ENCODE measurements around the gene RNU6-1.

Gene RNU6-1

GRCh38 chr15:67815036-67815592, 24.7 kb downstream of the RNU6-1 start:
- DNase-seq (ENCODE audit: low read depth), result no peak
- H3K4me3 ChIP-seq (ENCODE audit: low read depth, low read length), result no peak overlapping the region
- no peak for TF ChIP-seq CTCF (IDR thresholded peaks at IDR 0.05; ENCODE audit: control insufficient read depth, extremely low read depth, insufficient read depth)

- H3K4me3 ChIP-seq (ENCODE audit: low read depth, low read length), result no peak overlapping the region
- no peak for TF ChIP-seq CTCF (IDR thresholded peaks at IDR 0.05; ENCODE audit: control insufficient read depth, extremely low read depth, insufficient read depth)
- DNase-seq (ENCODE audit: low read depth), result no peak
Observed at GRCh38 chr15:67813104-67813634, 26.7 kb downstream of the RNU6-1 start.

GRCh38 chr15:67812241-67812644, 27.6 kb downstream of the RNU6-1 start:
- no peak for DNase-seq (ENCODE audit: low read depth)
- no peak overlapping the region for H3K4me3 ChIP-seq (ENCODE audit: low read depth, low read length)
- no peak for TF ChIP-seq CTCF (IDR thresholded peaks at IDR 0.05; ENCODE audit: control insufficient read depth, extremely low read depth, insufficient read depth)

- no peak overlapping the region for H3K4me3 ChIP-seq (ENCODE audit: low read depth, low read length)
- no peak for TF ChIP-seq CTCF (IDR thresholded peaks at IDR 0.05; ENCODE audit: control insufficient read depth, extremely low read depth, insufficient read depth)
- DNase-seq (ENCODE audit: low read depth), result no peak
Observed at GRCh38 chr15:67809866-67810265, 30.0 kb downstream of the RNU6-1 start.

GRCh38 chr15:67809441-67809840, 30.4 kb downstream of the RNU6-1 start:
- TF ChIP-seq CTCF (IDR thresholded peaks at IDR 0.05; ENCODE audit: control insufficient read depth, extremely low read depth, insufficient read depth), result no peak
- no peak for DNase-seq (ENCODE audit: low read depth)
- H3K4me3 ChIP-seq (ENCODE audit: low read depth, low read length), result no peak overlapping the region

- no peak overlapping the region for H3K4me3 ChIP-seq (ENCODE audit: low read depth, low read length)
- no peak for DNase-seq (ENCODE audit: low read depth)
- no peak for TF ChIP-seq CTCF (IDR thresholded peaks at IDR 0.05; ENCODE audit: control insufficient read depth, extremely low read depth, insufficient read depth)
Observed at GRCh38 chr15:67808821-67809220, 31.0 kb downstream of the RNU6-1 start.

GRCh38 chr15:67807836-67808235, 32.0 kb downstream of the RNU6-1 start:
- H3K4me3 ChIP-seq (ENCODE audit: low read depth, low read length), result no peak overlapping the region
- DNase-seq (ENCODE audit: low read depth), result no peak
- no peak for TF ChIP-seq CTCF (IDR thresholded peaks at IDR 0.05; ENCODE audit: control insufficient read depth, extremely low read depth, insufficient read depth)
